Measurements from ENCODE around the gene BCAT1. TPM values are rescaled to one million over a fixed set of nuclear protein-coding genes. Genes with fewer than 3 reads are reported as not detected.
A peak's percentile ranks its signal among the peaks of the same experiment; 100 is the strongest.

BCAT1 gene
- total and polyA plus RNA-seq, 2 donors (not counting 3 experiments of a cell fraction or from before 2014, with no cell fraction given) = 21.6 to 267 TPM

- H3K4me1 ChIP-seq (ENCODE audit: control insufficient read depth, extremely low read depth, insufficient read depth, low read length) = peaks cover 47% of the 10 kb centered on the region
- intact Hi-C loops (cut with micrococcal nuclease) (loop anchor here (10.0 kb wide), 1 partner anchor 298 kb away; no protein-coding TSS in a partner anchor), dilution Hi-C loops (cut with MboI; ENCODE audit: extremely low pct_ligation_motif_present, low sequenced_read_pairs) (no loop called here)
- no peaks in the 10 kb centered on the region for H3K9me1 ChIP-seq (replicated peaks; ENCODE audit: control insufficient read depth, extremely low read depth, insufficient read depth, low read length)
- no peak overlapping the region for H3K4me2 ChIP-seq (ENCODE audit: insufficient read depth, low read length)
- peaks cover 9% of the 10 kb centered on the region for H3K79me2 ChIP-seq (ENCODE audit: control insufficient read depth, insufficient read depth, low read length)
- H3K4me3 ChIP-seq (replicated peaks in 1 of 3; ENCODE audit: insufficient read depth in 1 of 3, low read depth in 1 of 3, low read length in 3 of 3) = no peak overlapping the region
- POLR2A ChIA-PET = interaction anchor here (1.7 kb wide), 1 partner anchor 44 kb away, joined by 4 read pairs; no protein-coding TSS in a partner anchor
- H3K36me3 ChIP-seq (ENCODE audit: control insufficient read depth in 2 of 2, extremely low read depth in 1 of 2, insufficient read depth in 2 of 2, low read length in 2 of 2) = no peaks in the 10 kb centered on the region
- CTCF ChIA-PET = no interaction called here
- no peaks in the 10 kb centered on the region for H4K20me1 ChIP-seq (replicated peaks; ENCODE audit: control insufficient read depth, extremely low read depth, insufficient read depth, low read length)
- H3K9ac ChIP-seq (replicated peaks; ENCODE audit: extremely low read depth, insufficient read depth, low read length) = no peak overlapping the region
- FAIRE-seq (no peak), DNase-seq (ENCODE audit: low read depth, low spot score) (no peak)
- TF ChIP-seq MYC (IDR thresholded peaks at IDR 0.05; ENCODE audit: low read depth, low read length) = no peak
- no peak for TF ChIP-seq POLR2A (IDR thresholded peaks at IDR 0.05; ENCODE audit: low read depth, low read length)
- no peak for TF ChIP-seq POLR2AphosphoS5 (IDR thresholded peaks at IDR 0.05; ENCODE audit: insufficient read depth, low read depth, low read length)
- TF ChIP-seq, protein P1, sequence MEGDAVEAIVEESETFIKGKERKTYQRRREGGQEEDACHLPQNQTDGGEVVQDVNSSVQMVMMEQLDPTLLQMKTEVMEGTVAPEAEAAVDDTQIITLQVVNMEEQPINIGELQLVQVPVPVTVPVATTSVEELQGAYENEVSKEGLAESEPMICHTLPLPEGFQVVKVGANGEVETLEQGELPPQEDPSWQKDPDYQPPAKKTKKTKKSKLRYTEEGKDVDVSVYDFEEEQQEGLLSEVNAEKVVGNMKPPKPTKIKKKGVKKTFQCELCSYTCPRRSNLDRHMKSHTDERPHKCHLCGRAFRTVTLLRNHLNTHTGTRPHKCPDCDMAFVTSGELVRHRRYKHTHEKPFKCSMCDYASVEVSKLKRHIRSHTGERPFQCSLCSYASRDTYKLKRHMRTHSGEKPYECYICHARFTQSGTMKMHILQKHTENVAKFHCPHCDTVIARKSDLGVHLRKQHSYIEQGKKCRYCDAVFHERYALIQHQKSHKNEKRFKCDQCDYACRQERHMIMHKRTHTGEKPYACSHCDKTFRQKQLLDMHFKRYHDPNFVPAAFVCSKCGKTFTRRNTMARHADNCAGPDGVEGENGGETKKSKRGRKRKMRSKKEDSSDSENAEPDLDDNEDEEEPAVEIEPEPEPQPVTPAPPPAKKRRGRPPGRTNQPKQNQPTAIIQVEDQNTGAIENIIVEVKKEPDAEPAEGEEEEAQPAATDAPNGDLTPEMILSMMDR (IDR thresholded peaks at IDR 0.05; ENCODE audit: extremely low read depth in 1 of 2, insufficient read depth in 1 of 2, low read depth in 1 of 2, low read length in 2 of 2) = no peak
- TF ChIP-seq MAX (IDR thresholded peaks at IDR 0.05; ENCODE audit: insufficient read depth, insufficient read length) = no peak
- BruUV-seq (replicated peaks) = no TSS peak
- no peaks in the 10 kb centered on the region for H3K9me3 ChIP-seq (replicated peaks; ENCODE audit: control insufficient read depth, insufficient read depth, low read length)
- peak overlapping the region; percentile 92 for H3K27ac ChIP-seq (ENCODE audit: insufficient read depth, low read depth, low read length)
- H3K27me3 ChIP-seq (ENCODE audit: control insufficient read depth in 2 of 2, insufficient read depth in 2 of 2, low read length in 2 of 2) = no peaks in the 10 kb centered on the region
- H2AFZ ChIP-seq (ENCODE audit: low read depth, low read length) = no peak overlapping the region
Observed at GRCh38 chr12:24856541-24856940, 92.4 kb downstream of the BCAT1 start.

- peak overlapping the region; percentile 69 for H3K9ac ChIP-seq (replicated peaks; ENCODE audit: extremely low read depth, insufficient read depth, low read length)
- no peaks in the 10 kb centered on the region for H3K27me3 ChIP-seq (ENCODE audit: control insufficient read depth in 2 of 2, insufficient read depth in 2 of 2, low read length in 2 of 2)
- no peak overlapping the region for H3K4me3 ChIP-seq (replicated peaks in 1 of 3; ENCODE audit: insufficient read depth in 1 of 3, low read depth in 1 of 3, low read length in 3 of 3)
- no peaks in the 10 kb centered on the region for H3K9me1 ChIP-seq (replicated peaks; ENCODE audit: control insufficient read depth, extremely low read depth, insufficient read depth, low read length)
- H3K9me3 ChIP-seq (replicated peaks; ENCODE audit: control insufficient read depth, insufficient read depth, low read length) = no peaks in the 10 kb centered on the region
- peak overlapping the region; percentile 26 for H3K4me2 ChIP-seq (ENCODE audit: insufficient read depth, low read length)
- dilution Hi-C loops (cut with MboI; ENCODE audit: extremely low pct_ligation_motif_present, low sequenced_read_pairs) (no loop called here), intact Hi-C loops (cut with micrococcal nuclease) (loop anchor here (1.0 to 10.0 kb wide), 3 partner anchors 46 to 300 kb away; no protein-coding TSS in a partner anchor)
- no peak for TF ChIP-seq MAX (IDR thresholded peaks at IDR 0.05; ENCODE audit: insufficient read depth, insufficient read length)
- TF ChIP-seq EZH2 (IDR thresholded peaks at IDR 0.05; ENCODE audit: borderline replicate concordance, low read depth, low read length, severe bottlenecking) = no peak
- TF ChIP-seq GATA2 (IDR thresholded peaks at IDR 0.05; ENCODE audit: insufficient read depth, insufficient read length, low read depth, low read length) = peak; percentile 73
- no peaks in the 10 kb centered on the region for H4K20me1 ChIP-seq (replicated peaks; ENCODE audit: control insufficient read depth, extremely low read depth, insufficient read depth, low read length)
- no peaks in the 10 kb centered on the region for H3K36me3 ChIP-seq (ENCODE audit: control insufficient read depth in 2 of 2, extremely low read depth in 1 of 2, insufficient read depth in 2 of 2, low read length in 2 of 2)
- BruUV-seq (replicated peaks) = no TSS peak
- DNase-seq (ENCODE audit: low read depth, low spot score) = peak; percentile 75
- peak overlapping the region; percentile 92 for H3K27ac ChIP-seq (ENCODE audit: insufficient read depth, low read depth, low read length)
- no peak for FAIRE-seq
- H2AFZ ChIP-seq (ENCODE audit: low read depth, low read length) = no peak overlapping the region
- POLR2A ChIA-PET = interaction anchor here (0.7 to 1.5 kb wide), 3 partner anchors 46 to 91 kb away, joined by 3 to 7 read pairs (median 5); no protein-coding TSS in a partner anchor
- peaks cover 16% of the 10 kb centered on the region for H3K79me2 ChIP-seq (ENCODE audit: control insufficient read depth, insufficient read depth, low read length)
- H3K4me1 ChIP-seq (ENCODE audit: control insufficient read depth, extremely low read depth, insufficient read depth, low read length) = peaks cover 60% of the 10 kb centered on the region
- CTCF ChIA-PET = interaction anchor here (1.4 to 3.7 kb wide), 6 partner anchors 12 to 92 kb away, joined by 3 to 45 read pairs (median 16); partner anchors contain the start of gene BCAT1
Observed at GRCh38 chr12:24854908-24855307, 94.0 kb downstream of the BCAT1 start.
